CD8-positive, alpha-beta memory T cell (primary cell): ENCODE data around the gene MRGPRF. TPM values are rescaled to one million over a fixed set of nuclear protein-coding genes. Genes with fewer than 3 reads are reported as not detected.
"Not testable (repeated sequence)": the region's sequence is repeated elsewhere in the genome, so short reads cannot be mapped to it uniquely, and the experiment has no call there.

Experiments
- CTCF ChIA-PET: fragments of 350-600 bp; sonication (Branson Sonifier 250); formaldehyde crosslinking; loops from one replicate; lab custom pipeline; 2021; ENCODE audit warnings: antibody characterized with exemption; lab: Charles Lee
- POLR2A ChIA-PET: fragments of 350-600 bp; sonication (Branson Sonifier 250); formaldehyde crosslinking; loops from one replicate; lab custom pipeline; 2021; ENCODE audit warnings: antibody characterized with exemption; lab: Charles Lee
- DNase-seq, 5 donors: peaks; one replicate each; pipeline versions ENCODE4 v3.0.0 to v3.0.0-alpha.2; 2020 to 2022; ENCODE audit warnings: mixed read lengths in 1 of 5
- H3K27ac ChIP-seq: one replicate; pipeline ENCODE4 v1.7.0; 2013; ENCODE audit warnings: low read depth, mild to moderate bottlenecking, low read length, moderate library complexity
- H3K27me3 ChIP-seq: 2 replicates; pipeline ENCODE4 v1.7.0; 2013; ENCODE audit warnings: low read length, mild to moderate bottlenecking; ENCODE audit not compliant: insufficient read depth, poor library complexity, severe bottlenecking
- H3K36me3 ChIP-seq: 2 replicates; pipeline ENCODE4 v1.7.0; 2013; ENCODE audit warnings: mild to moderate bottlenecking, low read length, moderate library complexity; ENCODE audit not compliant: insufficient read depth
- H3K4me1 ChIP-seq: 2 replicates; pipeline ENCODE4 v1.7.0; 2013; ENCODE audit warnings: mild to moderate bottlenecking, low read length, moderate library complexity; ENCODE audit not compliant: insufficient read depth
- H3K4me3 ChIP-seq: 2 replicates; pipeline ENCODE4 v1.7.0; 2013; ENCODE audit warnings: mild to moderate bottlenecking, low read length
- H3K9me3 ChIP-seq: 2 replicates; pipeline ENCODE4 v1.7.0; 2013; ENCODE audit warnings: mild to moderate bottlenecking, low read length
- H3K27ac Mint-ChIP-seq, 8 donors: one replicate each; pipeline ENCODE4 v1.8.0; 2020 to 2021; ENCODE audit warnings: mixed read lengths in 8 of 8, mild to moderate bottlenecking in 6 of 8, inconsistent platforms in 3 of 8, moderate library complexity in 3 of 8
- H3K27me3 Mint-ChIP-seq, 2 donors: one replicate each; pipeline ENCODE4 v1.8.0; 2020 to 2021; ENCODE audit warnings: mixed read lengths in 2 of 2, mild to moderate bottlenecking in 1 of 2, moderate library complexity in 1 of 2
- H3K36me3 Mint-ChIP-seq, 3 donors: one replicate each; pipeline ENCODE4 v1.8.0; 2020 to 2021; ENCODE audit warnings: mixed read lengths in 3 of 3, inconsistent platforms in 1 of 3, mild to moderate bottlenecking in 1 of 3
- H3K4me1 Mint-ChIP-seq, 3 donors: one replicate each; pipeline ENCODE4 v1.8.0; 2020 to 2021; ENCODE audit warnings: mixed read lengths in 3 of 3, inconsistent platforms in 1 of 3, mild to moderate bottlenecking in 1 of 3
- H3K4me3 Mint-ChIP-seq, 7 donors: one replicate each; pipeline ENCODE4 v1.8.0; 2020 to 2021; ENCODE audit warnings: mixed read lengths in 7 of 7, mild to moderate bottlenecking in 6 of 7, moderate library complexity in 4 of 7, inconsistent platforms in 2 of 7
- H3K9me3 Mint-ChIP-seq, 5 donors: one replicate each; pipeline ENCODE4 v1.8.0; 2020 to 2022; ENCODE audit warnings: mixed read lengths in 5 of 5, mild to moderate bottlenecking in 3 of 5, moderate library complexity in 2 of 5, inconsistent platforms in 1 of 5
- polyA plus RNA-seq: library from polyadenylated mRNA; unstranded; fragments of 300-500 nt; fragmentation: Illumina TruSeq; gene quantifications from one replicate; pipeline ENCODE4 v1.2.3, GENCODE V29; 2021
- total RNA-seq, 2 experiments: library from RNA; stranded (reverse); gene quantifications; one replicate each; pipeline ENCODE4 v1.2.3, GENCODE V29; 2021

Gene MRGPRF
- total and polyA plus RNA-seq, 3 experiments from 2014 or later: not detected

- ChIA-PET POLR2A (no interaction called here), CTCF (no interaction called here)
- no peak for DNase-seq
- Histone ChIP-seq H3K9me3 (no peaks in the 10 kb centered on the region), H3K27ac (no peak overlapping the region), H3K27me3 (no peaks in the 10 kb centered on the region), H3K4me3 (no peak overlapping the region), H3K4me1 (no peaks in the 10 kb centered on the region), H3K36me3 (no peaks in the 10 kb centered on the region)
- H3K4me3 Mint-ChIP-seq: no peak overlapping the region
- peaks cover 6 to 21% of the 10 kb centered on the region in 2 donors for H3K27me3 Mint-ChIP-seq
- H3K9me3 Mint-ChIP-seq: no peaks in the 10 kb centered on the region
- H3K4me1 Mint-ChIP-seq: no peaks in the 10 kb centered on the region
- H3K36me3 Mint-ChIP-seq: no peaks in the 10 kb centered on the region
- no peak overlapping the region for H3K27ac Mint-ChIP-seq
These were observed 12.7 kb downstream of the MRGPRF start for GRCh38 chr11:69000391-69000790.

GRCh38 chr11:68999748-69000355, 13.2 kb downstream of the MRGPRF start:
- H3K4me3 Mint-ChIP-seq, POLR2A ChIA-PET, CTCF ChIA-PET: not testable (repeated sequence)

GRCh38 chr11:68999093-68999747, 13.8 kb downstream of the MRGPRF start:
- Histone ChIP-seq H3K36me3 (no peaks in the 10 kb centered on the region), H3K9me3 (no peaks in the 10 kb centered on the region), H3K27ac (no peak overlapping the region), H3K4me3 (no peak overlapping the region), H3K4me1 (no peaks in the 10 kb centered on the region), H3K27me3 (no peaks in the 10 kb centered on the region)
- Mint-ChIP-seq H3K36me3 (no peaks in the 10 kb centered on the region), H3K27me3 (peaks cover 10 to 23% of the 10 kb centered on the region in 2 donors), H3K4me1 (no peaks in the 10 kb centered on the region), H3K27ac (no peak overlapping the region), H3K4me3 (peak overlapping the region in 1 of 7 donors; percentile 23), H3K9me3 (no peaks in the 10 kb centered on the region)
- CTCF ChIA-PET: no interaction called here
- POLR2A ChIA-PET: no interaction called here
- no peak for DNase-seq

More at GRCh38 chr11:68999748-69000355, 13.2 kb downstream of the MRGPRF start:
- peaks cover 7 to 19% of the 10 kb centered on the region in 2 donors for H3K27me3 Mint-ChIP-seq
- H3K36me3 ChIP-seq, DNase-seq, H3K9me3 Mint-ChIP-seq, H3K27ac ChIP-seq, H3K36me3 Mint-ChIP-seq, H3K4me1 ChIP-seq, H3K27me3 ChIP-seq, H3K9me3 ChIP-seq, H3K4me3 ChIP-seq, H3K4me1 Mint-ChIP-seq, H3K27ac Mint-ChIP-seq: not testable (repeated sequence)

GRCh38 chr11:68998390-68998911, 14.6 kb downstream of the MRGPRF start:
- Histone ChIP-seq H3K9me3 (no peaks in the 10 kb centered on the region), H3K4me1 (no peaks in the 10 kb centered on the region), H3K27ac (no peak overlapping the region), H3K4me3 (no peak overlapping the region), H3K27me3 (peaks cover 4% of the 10 kb centered on the region), H3K36me3 (no peaks in the 10 kb centered on the region)
- Mint-ChIP-seq H3K27ac (no peak overlapping the region), H3K4me3 (no peak overlapping the region), H3K27me3 (peaks cover 12 to 29% of the 10 kb centered on the region in 2 donors), H3K4me1 (no peaks in the 10 kb centered on the region), H3K9me3 (no peaks in the 10 kb centered on the region), H3K36me3 (no peaks in the 10 kb centered on the region)
- CTCF ChIA-PET: no interaction called here
- POLR2A ChIA-PET: no interaction called here
- no peak for DNase-seq

- Mint-ChIP-seq H3K27me3 (peaks cover 14 to 31% of the 10 kb centered on the region in 2 donors), H3K36me3 (no peaks in the 10 kb centered on the region), H3K4me1 (no peaks in the 10 kb centered on the region), H3K9me3 (no peaks in the 10 kb centered on the region), H3K27ac (no peak overlapping the region), H3K4me3 (no peak overlapping the region)
- Histone ChIP-seq H3K27me3 (peaks cover 4% of the 10 kb centered on the region), H3K36me3 (no peaks in the 10 kb centered on the region), H3K4me3 (no peak overlapping the region), H3K9me3 (no peaks in the 10 kb centered on the region), H3K4me1 (no peaks in the 10 kb centered on the region), H3K27ac (no peak overlapping the region)
- ChIA-PET POLR2A (no interaction called here), CTCF (no interaction called here)
- DNase-seq: no peak
These were observed 15.1 kb downstream of the MRGPRF start for GRCh38 chr11:68997995-68998348.

GRCh38 chr11:68997124-68997994, 15.7 kb downstream of the MRGPRF start:
- Histone ChIP-seq H3K4me1 (no peaks in the 10 kb centered on the region), H3K27ac (no peak overlapping the region), H3K9me3 (no peaks in the 10 kb centered on the region), H3K36me3 (no peaks in the 10 kb centered on the region), H3K27me3 (peaks cover 4% of the 10 kb centered on the region), H3K4me3 (no peak overlapping the region)
- ChIA-PET POLR2A (no interaction called here), CTCF (no interaction called here)
- Mint-ChIP-seq H3K27me3 (peaks cover 19 to 34% of the 10 kb centered on the region in 2 donors), H3K4me3 (no peak overlapping the region), H3K9me3 (no peaks in the 10 kb centered on the region), H3K27ac (no peak overlapping the region), H3K36me3 (no peaks in the 10 kb centered on the region), H3K4me1 (no peaks in the 10 kb centered on the region)
- DNase-seq: no peak

GRCh38 chr11:68996376-68997123, 16.5 kb downstream of the MRGPRF start:
- ChIA-PET POLR2A (no interaction called here), CTCF (no interaction called here)
- Histone ChIP-seq H3K9me3 (no peaks in the 10 kb centered on the region), H3K36me3 (no peaks in the 10 kb centered on the region), H3K27me3 (peaks cover 4% of the 10 kb centered on the region), H3K4me1 (no peaks in the 10 kb centered on the region), H3K4me3 (no peak overlapping the region), H3K27ac (no peak overlapping the region)
- Mint-ChIP-seq H3K4me1 (no peaks in the 10 kb centered on the region), H3K36me3 (no peaks in the 10 kb centered on the region), H3K9me3 (no peaks in the 10 kb centered on the region), H3K4me3 (no peak overlapping the region), H3K27ac (no peak overlapping the region), H3K27me3 (peaks cover 22 to 39% of the 10 kb centered on the region in 2 donors)
- no peak for DNase-seq
